ENCODE measurements around the gene IFNAR2. TPM values are rescaled to one million over a fixed set of nuclear protein-coding genes. Genes with fewer than 3 reads are reported as not detected.
"Not testable (repeated sequence)": the region's sequence is repeated elsewhere in the genome, so short reads cannot be mapped to it uniquely, and the experiment has no call there.

The IFNAR2 gene
- polyA plus RNA-seq, 3 donors = 47.7 to 79.8 (median 59.5) TPM

GRCh38 chr21:33238565-33239255, 9.0 kb downstream of the IFNAR2 start:
- H3K79me2 ChIP-seq (ENCODE audit: insufficient read depth, low read length) = peaks cover 96% of the 10 kb centered on the region
- peak overlapping the region; percentile 19 for H3K9ac ChIP-seq (ENCODE audit: insufficient read depth, low read length, poor library complexity, severe bottlenecking)
- Mint-ChIP-seq H3K4me1 (peaks cover 58% of the 10 kb centered on the region), H3K36me3 (peaks cover 54 to 55% of the 10 kb centered on the region in 2 donors), H3K27ac (peak overlapping the region; percentile 52 to 91 (median 77)), H3K9me3 (no peaks in the 10 kb centered on the region), H3K4me3 (no peak overlapping the region), H3K27me3 (ENCODE audit: low read depth in 3 of 3) (peaks cover 0 to 3% (median 2%) of the 10 kb centered on the region in 3 donors)
- H3K27me3 ChIP-seq (ENCODE audit: control insufficient read depth in 2 of 2, insufficient read depth in 2 of 2, low read length in 2 of 2) = no peaks in the 10 kb centered on the region
- H3K4me2 ChIP-seq (replicated peaks; ENCODE audit: extremely low read depth, low read length, poor library complexity, severe bottlenecking) = peak overlapping the region; percentile 11
- no peak overlapping the region for H3K4me3 ChIP-seq (replicated peaks in 1 of 3; ENCODE audit: low read depth in 2 of 3, low read length in 3 of 3)
- no peak overlapping the region for H2AFZ ChIP-seq (ENCODE audit: insufficient read depth, low read depth, low read length, poor library complexity, severe bottlenecking)
- 17% methylated on average over 1 of the region's 7 CpGs for WGBS (ENCODE audit: insufficient coverage)
- H3K4me1 ChIP-seq (ENCODE audit: control insufficient read depth in 1 of 2, insufficient read depth in 2 of 2, low read length in 2 of 2) = peaks cover 47 to 71% of the 10 kb centered on the region in 2 donors
- DNase-seq = peak in 2 of 3 donors; percentile 51 to 64
- H3K9me3 ChIP-seq (replicated peaks in 1 of 2; ENCODE audit: control insufficient read depth in 1 of 2, insufficient read depth in 1 of 2, low read length in 2 of 2) = no peaks in the 10 kb centered on the region
- TF ChIP-seq, protein P1, sequence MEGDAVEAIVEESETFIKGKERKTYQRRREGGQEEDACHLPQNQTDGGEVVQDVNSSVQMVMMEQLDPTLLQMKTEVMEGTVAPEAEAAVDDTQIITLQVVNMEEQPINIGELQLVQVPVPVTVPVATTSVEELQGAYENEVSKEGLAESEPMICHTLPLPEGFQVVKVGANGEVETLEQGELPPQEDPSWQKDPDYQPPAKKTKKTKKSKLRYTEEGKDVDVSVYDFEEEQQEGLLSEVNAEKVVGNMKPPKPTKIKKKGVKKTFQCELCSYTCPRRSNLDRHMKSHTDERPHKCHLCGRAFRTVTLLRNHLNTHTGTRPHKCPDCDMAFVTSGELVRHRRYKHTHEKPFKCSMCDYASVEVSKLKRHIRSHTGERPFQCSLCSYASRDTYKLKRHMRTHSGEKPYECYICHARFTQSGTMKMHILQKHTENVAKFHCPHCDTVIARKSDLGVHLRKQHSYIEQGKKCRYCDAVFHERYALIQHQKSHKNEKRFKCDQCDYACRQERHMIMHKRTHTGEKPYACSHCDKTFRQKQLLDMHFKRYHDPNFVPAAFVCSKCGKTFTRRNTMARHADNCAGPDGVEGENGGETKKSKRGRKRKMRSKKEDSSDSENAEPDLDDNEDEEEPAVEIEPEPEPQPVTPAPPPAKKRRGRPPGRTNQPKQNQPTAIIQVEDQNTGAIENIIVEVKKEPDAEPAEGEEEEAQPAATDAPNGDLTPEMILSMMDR (IDR thresholded peaks at IDR 0.05) = no peak
- H3K36me3 ChIP-seq (replicated peaks in 1 of 2; ENCODE audit: control insufficient read depth in 1 of 2, insufficient read depth in 2 of 2, low read length in 2 of 2) = peaks cover 14 to 46% of the 10 kb centered on the region in 2 donors
- H3K27ac ChIP-seq (ENCODE audit: low read depth in 1 of 2, low read length in 2 of 2) = peak overlapping the region; percentile 11 to 67
- H4K20me1 ChIP-seq (ENCODE audit: insufficient read depth, low read length) = peaks cover 80% of the 10 kb centered on the region
- intact Hi-C loops (cut with micrococcal nuclease) = no loop called here

GRCh38 chr21:33239559-33240127, 9.9 kb downstream of the IFNAR2 start:
- H3K27ac Mint-ChIP-seq = peak overlapping the region in 5 of 7 donors; percentile 52 to 91 (median 68)
- H3K27me3 Mint-ChIP-seq (ENCODE audit: low read depth in 3 of 3); H2AFZ ChIP-seq (ENCODE audit: insufficient read depth, low read depth, low read length, poor library complexity, severe bottlenecking); intact Hi-C loops (cut with micrococcal nuclease); H3K4me3 ChIP-seq (replicated peaks in 1 of 3; ENCODE audit: low read depth in 2 of 3, low read length in 3 of 3); H3K4me3 Mint-ChIP-seq; H3K9me3 ChIP-seq (replicated peaks in 1 of 2; ENCODE audit: control insufficient read depth in 1 of 2, insufficient read depth in 1 of 2, low read length in 2 of 2); H3K27me3 ChIP-seq (ENCODE audit: control insufficient read depth in 2 of 2, insufficient read depth in 2 of 2, low read length in 2 of 2); H3K9ac ChIP-seq (ENCODE audit: insufficient read depth, low read length, poor library complexity, severe bottlenecking); H3K4me2 ChIP-seq (replicated peaks; ENCODE audit: extremely low read depth, low read length, poor library complexity, severe bottlenecking); H3K9me3 Mint-ChIP-seq; DNase-seq: not testable (repeated sequence)
- Histone ChIP-seq H3K27ac (ENCODE audit: low read depth in 1 of 2, low read length in 2 of 2) (peak overlapping the region in 1 of 2 donors; percentile 67), H3K36me3 (replicated peaks in 1 of 2; ENCODE audit: control insufficient read depth in 1 of 2, insufficient read depth in 2 of 2, low read length in 2 of 2) (peaks cover 14 to 52% of the 10 kb centered on the region in 2 donors), H4K20me1 (ENCODE audit: insufficient read depth, low read length) (peaks cover 80% of the 10 kb centered on the region), H3K79me2 (ENCODE audit: insufficient read depth, low read length) (peaks cover 96% of the 10 kb centered on the region), H3K4me1 (ENCODE audit: control insufficient read depth in 1 of 2, insufficient read depth in 2 of 2, low read length in 2 of 2) (peaks cover 51 to 71% of the 10 kb centered on the region in 2 donors)
- H3K36me3 Mint-ChIP-seq = peaks cover 54 to 58% of the 10 kb centered on the region in 2 donors
- peaks cover 60% of the 10 kb centered on the region for H3K4me1 Mint-ChIP-seq
